A549 (cell line): ENCODE data around the gene MYEOV. TPM values are rescaled to one million over a fixed set of nuclear protein-coding genes. Genes with fewer than 3 reads are reported as not detected.

ENCODE experiments used
- ATAC-seq, 2 experiments: fragments of 200-7000 bp in 1 of 2; fragments of >200 bp in 1 of 2; cut with Nextera tagmentation in 1 of 2; cut with Tn5 transposase in 1 of 2; 3 replicates each; pipeline versions ENCODE4 v1.8.0 to v1.9.1; 2018 to 2020; ENCODE audit warnings: mild to moderate bottlenecking in 1 of 2, moderate library complexity in 1 of 2
- CTCF ChIA-PET: fragments of 300-600 bp; sonication (Branson Sonifier 250); formaldehyde crosslinking; extraction: SDS; loops from one replicate; lab custom pipeline; 2021; ENCODE audit warnings: antibody characterized with exemption, inconsistent platforms; lab: Yijun Ruan, JAX
- POLR2A ChIA-PET: fragments of 350-600 bp; formaldehyde crosslinking; extraction: SDS; loops from one replicate; lab custom pipeline; 2021; ENCODE audit warnings: antibody characterized with exemption, inconsistent platforms; lab: Yijun Ruan, JAX
- DNase-seq, 2 experiments: peaks; one replicate each; pipeline versions ENCODE4 v3.0.0 to v3.0.0-alpha.2; 2011 to 2016; ENCODE audit warnings: low read depth in 1 of 2, low spot score in 1 of 2
- FAIRE-seq: peaks from 2 replicates; lab custom pipeline; 2011; peaks lifted over from hg19 to GRCh38; lab: Jason Lieb, UNC
- H3K27ac ChIP-seq, 2 experiments: fragments of >200 bp; sonication (Bioruptor Twin); formaldehyde crosslinking; 3 replicates each; pipeline ENCODE4 v1.5.1; 2016 to 2017
- H3K4me1 ChIP-seq: fragments of >200 bp; sonication (Bioruptor Twin); formaldehyde crosslinking; 3 replicates; pipeline ENCODE4 v1.6.1; 2016
- H3K4me2 ChIP-seq: fragments of >200 bp; sonication (Bioruptor Twin); formaldehyde crosslinking; 3 replicates; pipeline ENCODE4 v1.6.1; 2016
- H3K4me3 ChIP-seq: fragments of >200 bp; sonication (Bioruptor Twin); formaldehyde crosslinking; 3 replicates; pipeline ENCODE4 v1.5.1; 2016
- H3K9me3 ChIP-seq: fragments of >200 bp; sonication (Bioruptor Twin); formaldehyde crosslinking; 3 replicates; pipeline ENCODE4 v1.6.1; 2016
- BHLHE40 ChIP-seq: IDR thresholded peaks from 2 replicates; pipeline ENCODE4 v1.6.1; 2012; ENCODE audit warnings: low read depth, low read length, inconsistent platforms
- CEBPB ChIP-seq, 2 experiments: fragments of >200 bp in 1 of 2; sonication (Bioruptor Twin) in 1 of 2; formaldehyde crosslinking in 1 of 2; IDR thresholded peaks; 2 replicates each; pipeline ENCODE4 v1.6.1; 2012 to 2016
- CHD4 ChIP-seq: fragments of 200-600 bp; sonication (generic); IDR thresholded peaks from 2 replicates; pipeline ENCODE4 v1.6.1; 2016; ENCODE audit warnings: antibody characterized with exemption, mild to moderate bottlenecking, borderline replicate concordance
- EHF ChIP-seq: fragments of 250-450 bp; sonication (Bioruptor Pico); IDR thresholded peaks from 2 replicates; pipeline ENCODE4 v1.5.0; 2020; ENCODE audit warnings: mild to moderate bottlenecking
- EHMT2 ChIP-seq: fragments of 200-600 bp; sonication (generic); IDR thresholded peaks from 2 replicates; pipeline ENCODE4 v1.6.1; 2016; ENCODE audit warnings: antibody characterized with exemption, low read depth, mild to moderate bottlenecking, moderate library complexity
- FOSB ChIP-seq: fragments of 250-450 bp; sonication (Bioruptor Pico); IDR thresholded peaks from 2 replicates; pipeline ENCODE4 v1.5.0; 2020; ENCODE audit warnings: mild to moderate bottlenecking, moderate library complexity
- FOSL2 ChIP-seq, 2 experiments: fragments of 450-650 bp in 1 of 2; fragments of >200 bp in 1 of 2; sonication (Bioruptor Twin) in 1 of 2; formaldehyde crosslinking; IDR thresholded peaks; 2 replicates each; pipeline versions ENCODE4 v1.5.0 to v1.6.1; 2016 to 2020; ENCODE audit warnings: mild to moderate bottlenecking in 1 of 2, moderate library complexity in 1 of 2
- FOXS1 ChIP-seq: fragments of 250-450 bp; sonication (Bioruptor Pico); IDR thresholded peaks from 2 replicates; pipeline ENCODE4 v1.5.0; 2020; ENCODE audit warnings: mild to moderate bottlenecking, moderate library complexity
- HEYL ChIP-seq: fragments of 250-450 bp; sonication (Bioruptor Pico); IDR thresholded peaks from 2 replicates; pipeline ENCODE4 v1.8.0; 2021; ENCODE audit warnings: mild to moderate bottlenecking, moderate library complexity
- HOXB5 ChIP-seq: fragments of 250-450 bp; sonication (Bioruptor Pico); IDR thresholded peaks from 2 replicates; pipeline ENCODE4 v1.5.0; 2020; ENCODE audit warnings: mild to moderate bottlenecking, moderate library complexity
- JUN ChIP-seq, 2 experiments: fragments of >200 bp; sonication (Bioruptor Twin); formaldehyde crosslinking; IDR thresholded peaks; 2 replicates in 1 of 2; 3 replicates in 1 of 2; pipeline ENCODE4 v1.6.1; 2016 to 2017
- JUNB ChIP-seq: fragments of >200 bp; sonication (Bioruptor Twin); formaldehyde crosslinking; IDR thresholded peaks from 2 replicates; pipeline ENCODE4 v1.6.1; 2016
- NR3C1 ChIP-seq: fragments of >200 bp; sonication (Bioruptor Twin); formaldehyde crosslinking; IDR thresholded peaks from 3 replicates; pipeline ENCODE4 v1.6.1; 2017
- POLR2A ChIP-seq: IDR thresholded peaks from 2 replicates; pipeline ENCODE4 v1.6.1; 2012; ENCODE audit warnings: mild to moderate bottlenecking, low read length
- POLR2AphosphoS2 ChIP-seq: conservative IDR thresholded peaks from 2 replicates; pipeline ENCODE4 v1.6.1; 2012; ENCODE audit warnings: low read length, improper control_type of control experiment, inconsistent platforms
- RARB ChIP-seq: fragments of 250-450 bp; sonication (Bioruptor Pico); IDR thresholded peaks from 2 replicates; pipeline ENCODE4 v1.8.0; 2021; ENCODE audit warnings: mild to moderate bottlenecking, moderate library complexity
- RNF2 ChIP-seq: fragments of 200-600 bp; sonication (generic); IDR thresholded peaks from 2 replicates; pipeline ENCODE4 v1.6.1; 2016; ENCODE audit warnings: low read depth, mild to moderate bottlenecking, antibody characterized with exemption, moderate library complexity, borderline replicate concordance
- SREBF2 ChIP-seq: fragments of 450-650 bp; IDR thresholded peaks from 2 replicates; pipeline ENCODE4 v1.6.1; 2014; ENCODE audit warnings: mild to moderate bottlenecking, moderate library complexity
- TFCP2L1 ChIP-seq: fragments of 250-450 bp; sonication (Bioruptor Pico); IDR thresholded peaks from 2 replicates; pipeline ENCODE4 v1.5.0; 2021; ENCODE audit warnings: mild to moderate bottlenecking
- ZC3H11A ChIP-seq: fragments of 450-650 bp; IDR thresholded peaks from 2 replicates; pipeline ENCODE4 v1.6.1; 2014; ENCODE audit warnings: antibody characterized with exemption, mild to moderate bottlenecking
- ZFP36 ChIP-seq: fragments of 450-650 bp; IDR thresholded peaks from 2 replicates; pipeline ENCODE4 v1.6.1; 2014; ENCODE audit warnings: borderline replicate concordance; ENCODE audit not compliant: partially characterized antibody
- ZSCAN20 ChIP-seq: fragments of 250-450 bp; sonication (Bioruptor Pico); IDR thresholded peaks from 2 replicates; pipeline ENCODE4 v1.8.0; 2022; ENCODE audit warnings: mild to moderate bottlenecking, moderate library complexity
- WGBS: methylation state at CpG from one replicate; pipeline ENCODE4 v1.1.6; 2017; ENCODE audit errors: missing lambda C conversion rate; 5-methylcytosine and 5-hydroxymethylcytosine counted together
- polyA plus RNA-seq, 4 experiments: library from polyadenylated mRNA; depleted of rRNA in 3 of 4; stranded (reverse); fragments of >200 nt; fragmentation: RNase III in 1 of 4; extraction: RNeasy Plus Mini Kit Qiagen cat#74134 plus additional on column Dnase treatment in 1 of 4; gene quantifications; 2 replicates in 3 of 4; 3 replicates in 1 of 4; pipeline ENCODE4 v1.2.3, GENCODE V29; 2011 to 2017
- TF ChIP-seq, protein P1 (sequence below): IDR thresholded peaks from 2 replicates; pipeline ENCODE4 v1.6.1; 2012; ENCODE audit warnings: low read depth, borderline replicate concordance
- TF ChIP-seq, protein P2 (sequence below): fragments of 450-650 bp; IDR thresholded peaks from 2 replicates; pipeline ENCODE4 v1.6.1; 2014; ENCODE audit warnings: antibody characterized with exemption
- TF ChIP-seq, protein P3 (sequence below): fragments of >200 bp; sonication (Bioruptor Twin); formaldehyde crosslinking; IDR thresholded peaks from 2 replicates; pipeline ENCODE4 v1.6.1; 2016
- TF ChIP-seq, protein P4 (sequence below): IDR thresholded peaks from 2 replicates; pipeline ENCODE4 v1.6.1; 2012

Gene MYEOV
- polyA plus RNA-seq, 2 of the 4 experiments (the other 2 are of a cell fraction) = 92.3 to 102 TPM

DNA sequence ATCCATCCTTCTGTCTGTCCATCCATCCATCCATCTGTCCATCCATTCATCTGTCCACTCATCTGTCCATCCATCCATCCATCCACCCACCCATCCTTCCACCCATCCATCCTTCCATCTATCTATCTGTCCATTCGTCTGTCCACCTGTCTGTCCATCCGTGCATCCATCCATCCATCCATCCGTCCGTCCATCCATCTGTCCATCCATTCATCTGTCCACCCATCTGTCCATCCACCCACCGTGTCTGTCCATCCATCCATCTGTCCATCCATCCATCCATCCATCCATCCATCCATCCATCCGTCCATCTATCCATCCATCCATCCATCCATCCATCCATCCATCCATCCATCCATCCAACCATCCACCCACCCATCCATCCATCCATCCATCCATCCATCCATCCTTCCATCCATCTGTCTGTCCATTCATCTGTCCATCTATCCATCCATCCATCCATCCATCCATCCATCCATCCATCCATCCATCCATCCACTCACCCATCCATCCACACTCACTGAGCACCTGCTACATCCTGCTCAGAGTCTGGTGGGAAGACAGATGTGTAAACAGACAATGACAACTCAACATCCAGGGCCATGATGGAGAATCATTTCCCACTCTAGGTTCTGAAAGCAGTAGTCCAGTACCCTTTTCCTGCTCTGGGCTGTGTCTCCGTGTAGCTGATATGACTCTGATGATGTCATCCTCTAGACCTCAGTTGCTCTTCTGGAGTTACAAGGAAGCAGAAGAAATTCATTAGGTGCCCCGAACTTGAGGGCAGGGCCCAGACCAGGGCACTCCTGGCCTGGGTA is 30.8 kb upstream of the MYEOV start:
- Histone ChIP-seq H3K4me1 (no peaks in the 10 kb centered on the region), H3K9me3 (no peaks in the 10 kb centered on the region), H3K4me3 (no peak overlapping the region), H3K27ac (no peak overlapping the region), H3K4me2 (no peak overlapping the region)
- DNase-seq (no peak), FAIRE-seq (no peak), ATAC-seq (no peak)
- ChIA-PET CTCF (interaction anchor here (0.6 to 1.3 kb wide), 4 partner anchors 11 to 1561 kb away, joined by 3 to 4 read pairs (median 3); no protein-coding TSS in a partner anchor), POLR2A (no interaction called here)
- 67% methylated on average over 7 of the region's 8 CpGs for WGBS
- TF ChIP-seq FOXS1 (CRISPR knock-in tag) (no peak), NR3C1 (no peak), FOSB (CRISPR knock-in tag) (no peak), JUN (IDR thresholded peaks at IDR 0.05) (no peak), HEYL (no peak)
- TF ChIP-seq, protein P1, sequence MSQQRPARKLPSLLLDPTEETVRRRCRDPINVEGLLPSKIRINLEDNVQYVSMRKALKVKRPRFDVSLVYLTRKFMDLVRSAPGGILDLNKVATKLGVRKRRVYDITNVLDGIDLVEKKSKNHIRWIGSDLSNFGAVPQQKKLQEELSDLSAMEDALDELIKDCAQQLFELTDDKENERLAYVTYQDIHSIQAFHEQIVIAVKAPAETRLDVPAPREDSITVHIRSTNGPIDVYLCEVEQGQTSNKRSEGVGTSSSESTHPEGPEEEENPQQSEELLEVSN = no peak

DNA sequence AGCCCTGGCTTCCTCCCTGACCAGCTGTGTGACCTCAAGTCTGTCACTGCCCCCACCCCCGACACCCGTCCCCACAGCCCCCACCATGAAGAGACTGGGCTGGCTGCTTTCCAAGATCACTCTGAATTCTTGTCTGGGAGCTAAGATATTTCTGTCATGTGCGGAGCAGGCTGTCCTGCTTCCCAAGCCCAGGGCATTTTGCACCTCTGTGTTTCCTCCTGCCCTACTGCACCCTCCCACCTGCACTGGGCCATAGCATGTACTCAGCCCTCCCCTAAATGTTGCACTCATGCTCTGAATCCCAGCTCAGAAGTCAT is 30.3 kb upstream of the MYEOV start:
- TF ChIP-seq ZC3H11A (no peak), JUNB (no peak), FOSB (CRISPR knock-in tag) (no peak), EHF (CRISPR knock-in tag) (no peak), CHD4 (no peak), BHLHE40 (no peak), HOXB5 (CRISPR knock-in tag) (no peak), POLR2AphosphoS2 (no peak), NR3C1 (no peak), RNF2 (no peak), TFCP2L1 (CRISPR knock-in tag) (no peak), SREBF2 (no peak)
- TF ChIP-seq, protein P2, sequence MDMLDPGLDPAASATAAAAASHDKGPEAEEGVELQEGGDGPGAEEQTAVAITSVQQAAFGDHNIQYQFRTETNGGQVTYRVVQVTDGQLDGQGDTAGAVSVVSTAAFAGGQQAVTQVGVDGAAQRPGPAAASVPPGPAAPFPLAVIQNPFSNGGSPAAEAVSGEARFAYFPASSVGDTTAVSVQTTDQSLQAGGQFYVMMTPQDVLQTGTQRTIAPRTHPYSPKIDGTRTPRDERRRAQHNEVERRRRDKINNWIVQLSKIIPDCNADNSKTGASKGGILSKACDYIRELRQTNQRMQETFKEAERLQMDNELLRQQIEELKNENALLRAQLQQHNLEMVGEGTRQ = no peak
- TF ChIP-seq, protein P3, sequence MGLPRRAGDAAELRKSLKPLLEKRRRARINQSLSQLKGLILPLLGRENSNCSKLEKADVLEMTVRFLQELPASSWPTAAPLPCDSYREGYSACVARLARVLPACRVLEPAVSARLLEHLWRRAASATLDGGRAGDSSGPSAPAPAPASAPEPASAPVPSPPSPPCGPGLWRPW = no peak
- WGBS = 63% methylated on average over 3 of the region's 3 CpGs
- ChIA-PET CTCF (interaction anchor here (0.6 to 1.3 kb wide), 3 partner anchors 11 to 132 kb away, joined by 3 read pairs; no protein-coding TSS in a partner anchor), POLR2A (no interaction called here)
- no peak overlapping the region for H3K4me3 ChIP-seq
- H3K4me2 ChIP-seq = no peak overlapping the region
- no peak overlapping the region for H3K27ac ChIP-seq
- DNase-seq (no peak), ATAC-seq (no peak), FAIRE-seq (no peak)
- H3K9me3 ChIP-seq = no peaks in the 10 kb centered on the region
- no peaks in the 10 kb centered on the region for H3K4me1 ChIP-seq

DNA sequence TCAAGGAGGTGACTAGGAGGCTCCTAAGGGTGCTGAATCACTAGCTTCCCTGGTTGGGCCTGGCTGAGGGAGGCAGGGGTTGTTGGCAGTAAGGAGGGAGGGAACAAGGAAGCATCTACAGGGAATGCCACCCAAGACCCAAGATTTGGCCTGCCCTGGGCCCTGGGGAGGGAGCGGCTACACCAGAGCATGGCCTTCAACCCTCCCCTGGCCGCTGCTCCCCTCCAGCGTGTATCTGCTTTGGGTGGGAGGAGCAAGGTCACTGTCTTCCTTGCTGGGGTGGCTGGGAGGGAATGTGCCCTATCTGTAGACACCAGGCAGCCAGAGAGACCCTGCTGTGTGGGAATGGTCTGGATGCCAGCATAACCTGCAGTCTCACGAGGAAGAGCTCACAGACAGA is 29.5 kb upstream of the MYEOV start:
- Histone ChIP-seq H3K4me1 (no peaks in the 10 kb centered on the region), H3K27ac (no peak overlapping the region), H3K4me2 (no peak overlapping the region), H3K4me3 (no peak overlapping the region), H3K9me3 (no peaks in the 10 kb centered on the region)
- ATAC-seq = no peak
- TF ChIP-seq TFCP2L1 (CRISPR knock-in tag) (no peak), ZSCAN20 (no peak), CEBPB (IDR thresholded peaks at IDR 0.05) (no peak), BHLHE40 (no peak), EHMT2 (no peak), RARB (CRISPR knock-in tag) (no peak), ZC3H11A (no peak), POLR2A (no peak), FOSL2 (IDR thresholded peaks at IDR 0.05) (no peak), FOSL2 (CRISPR knock-in tag; IDR thresholded peaks at IDR 0.05) (no peak), ZFP36 (no peak)
- TF ChIP-seq, protein P4, sequence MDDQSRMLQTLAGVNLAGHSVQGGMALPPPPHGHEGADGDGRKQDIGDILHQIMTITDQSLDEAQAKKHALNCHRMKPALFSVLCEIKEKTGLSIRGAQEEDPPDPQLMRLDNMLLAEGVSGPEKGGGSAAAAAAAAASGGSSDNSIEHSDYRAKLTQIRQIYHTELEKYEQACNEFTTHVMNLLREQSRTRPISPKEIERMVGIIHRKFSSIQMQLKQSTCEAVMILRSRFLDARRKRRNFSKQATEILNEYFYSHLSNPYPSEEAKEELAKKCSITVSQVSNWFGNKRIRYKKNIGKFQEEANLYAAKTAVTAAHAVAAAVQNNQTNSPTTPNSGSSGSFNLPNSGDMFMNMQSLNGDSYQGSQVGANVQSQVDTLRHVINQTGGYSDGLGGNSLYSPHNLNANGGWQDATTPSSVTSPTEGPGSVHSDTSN = no peak
- TF ChIP-seq, protein P1 = no peak
- ChIA-PET CTCF (interaction anchor here (1.1 to 1.2 kb wide), 2 partner anchors 133 to 379 kb away, joined by 4 read pairs; no protein-coding TSS in a partner anchor), POLR2A (no interaction called here)
- FAIRE-seq = no peak
- DNase-seq = no peak
- WGBS = 81% methylated on average over 4 of the region's 4 CpGs
